Suppressor macrophage treated with lipopolysaccharide for 1 hour (primary cell): ENCODE measurements around the gene EFNB1.
"Not testable (repeated sequence)": the region's sequence is repeated elsewhere in the genome, so short reads cannot be mapped to it uniquely, and the experiment has no call there.

Experiments used
- DNase-seq, 3 donors: peaks; one replicate each; pipeline ENCODE4 v3.0.0-alpha.2; 2020 to 2022

EFNB1 gene

DNA sequence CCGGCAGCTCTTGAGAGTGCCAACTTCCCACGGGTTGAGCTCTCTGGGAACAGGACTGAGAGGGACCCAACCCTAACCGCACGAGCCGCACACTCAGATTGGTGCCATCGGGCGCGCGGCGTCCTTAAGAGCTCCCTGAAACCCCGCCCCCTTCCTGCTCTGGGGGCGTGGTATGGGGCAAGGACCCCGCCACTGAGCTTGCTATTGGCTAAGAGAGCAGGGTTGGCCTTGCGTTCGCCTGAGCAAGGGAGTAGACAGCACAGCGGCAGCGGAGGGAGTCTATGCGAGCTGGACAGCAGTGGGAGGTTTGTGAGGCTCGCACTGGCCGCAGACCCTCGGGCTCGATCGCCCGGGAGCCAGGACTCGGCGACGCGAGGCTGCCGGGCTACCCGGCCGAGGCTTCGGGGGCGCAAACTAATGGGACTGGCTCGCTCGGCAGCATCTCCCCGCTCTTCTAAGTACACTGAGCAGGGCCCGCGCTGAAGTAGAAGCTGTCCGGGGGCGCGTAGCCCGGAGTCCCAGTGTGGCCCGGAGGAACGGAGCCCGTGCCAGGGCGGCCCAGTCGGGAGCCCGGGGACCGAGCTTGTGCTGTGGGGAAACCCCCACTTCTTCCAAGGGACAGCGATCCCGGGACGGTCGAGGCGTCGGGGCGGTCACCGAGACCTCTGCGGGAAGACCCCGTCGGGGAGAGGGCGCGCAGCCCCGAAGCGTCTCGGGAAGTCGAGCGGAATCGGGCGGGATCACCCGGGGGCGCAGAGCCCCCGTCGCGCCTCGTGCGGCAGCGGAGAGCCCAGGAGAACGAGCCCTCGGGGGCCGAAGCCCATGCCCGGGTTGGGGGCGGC is at the start of gene EFNB1:
EFNB1 (plus strand) TSS at position 282 of the 842 bp plus-strand sequence. CDS start 756 bp downstream, outside the sequence.
- DNase-seq = peak; percentile 94 to 95 (median 95)

GRCh38 chrX:68781295-68781694 is 47.5 kb upstream of the EFNB1 start:
- DNase-seq = not testable (repeated sequence)

GRCh38 chrX:68784816-68785215 is 44.0 kb upstream of the EFNB1 start:
- no peak for DNase-seq

GRCh38 chrX:68786581-68786980 is 42.2 kb upstream of the EFNB1 start:
- not testable (repeated sequence) for DNase-seq

DNA sequence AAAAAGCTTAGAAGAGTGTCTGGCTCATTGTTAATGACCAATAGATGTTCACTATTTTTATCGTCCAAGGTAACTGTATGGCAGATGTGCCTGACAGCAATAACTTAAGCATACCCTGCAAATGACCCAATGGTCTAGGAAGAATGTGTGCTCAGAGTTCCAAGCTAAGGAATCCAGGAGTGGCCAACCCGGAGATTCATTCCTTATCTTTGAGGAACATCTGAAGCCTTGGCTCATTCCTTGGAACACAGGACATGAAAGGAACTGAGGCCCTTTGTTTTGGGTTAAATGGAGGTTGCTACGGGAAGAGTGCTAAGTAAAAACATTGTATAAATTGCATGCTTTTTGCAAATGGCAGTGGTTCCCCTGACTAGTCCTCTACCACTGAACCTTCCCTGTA is 38.9 kb upstream of the EFNB1 start:
- DNase-seq = no peak

DNA sequence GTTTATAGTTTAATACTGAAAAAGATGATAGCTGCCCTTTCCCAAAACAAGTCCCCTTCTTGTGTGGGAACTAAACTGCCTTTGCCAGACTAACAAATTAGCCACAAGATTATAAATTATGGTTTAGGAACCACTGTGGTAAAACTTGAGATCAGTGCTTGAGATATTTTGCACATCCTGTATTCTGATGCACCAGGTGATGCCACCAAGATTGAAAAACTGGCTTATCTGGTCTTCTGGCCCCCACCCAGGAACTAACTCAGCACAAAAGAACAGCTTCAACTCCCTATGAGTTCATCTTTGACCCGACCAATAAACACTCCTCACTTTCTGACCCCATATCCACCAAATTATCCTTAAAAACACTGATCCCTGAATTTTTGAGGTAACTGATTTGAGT is 36.7 kb upstream of the EFNB1 start:
- no peak for DNase-seq

DNA sequence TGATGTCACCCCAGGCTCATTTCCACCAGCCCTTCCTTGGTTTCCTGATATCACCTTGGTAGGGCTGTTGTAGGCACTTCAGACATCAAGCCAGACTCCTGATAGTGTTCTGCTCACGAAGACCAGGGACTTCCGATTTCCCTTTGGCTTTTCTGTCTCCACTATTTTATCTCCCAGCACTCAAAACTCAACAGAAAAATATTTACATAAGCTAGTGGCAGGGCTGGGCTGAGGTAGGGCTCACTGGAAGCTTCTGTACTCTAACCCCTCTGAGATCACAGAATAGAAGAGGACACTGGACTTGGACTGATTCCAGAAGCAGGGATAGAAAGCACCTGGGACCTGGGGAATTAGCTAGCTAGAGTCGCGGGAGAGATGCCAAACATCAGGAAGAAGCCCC is 34.4 kb upstream of the EFNB1 start:
- no peak for DNase-seq

- DNase-seq = no peak
Measured at GRCh38 chrX:68795741-68796140, 33.1 kb upstream of the EFNB1 start.

GRCh38 chrX:68798400-68798799 is 30.4 kb upstream of the EFNB1 start:
- not testable (repeated sequence) for DNase-seq

DNA sequence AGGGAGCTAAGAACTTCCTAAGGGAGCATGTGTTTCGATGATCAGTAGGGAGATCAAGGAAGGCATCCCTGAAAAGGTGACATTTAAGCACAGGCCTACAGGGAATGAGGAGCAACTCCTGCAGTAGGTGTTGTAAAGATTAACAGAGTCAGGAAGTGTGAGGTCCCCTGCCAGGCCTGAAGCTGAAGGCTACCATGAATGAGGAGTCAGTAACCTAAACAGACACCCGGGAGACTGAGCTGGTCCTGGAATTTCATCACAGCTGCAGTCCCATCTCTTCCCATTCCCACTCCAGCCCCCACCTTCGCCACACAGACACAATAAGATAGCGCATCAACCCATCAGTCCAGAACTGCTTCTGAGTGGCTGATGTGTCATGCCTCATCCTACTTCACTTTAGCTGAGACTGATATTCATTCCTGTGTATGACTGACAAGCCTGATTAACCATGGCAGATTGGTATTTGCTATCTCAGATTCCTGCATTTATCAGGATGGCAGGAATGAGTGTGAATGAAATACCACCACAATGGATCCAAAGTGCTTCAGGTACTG is 27.0 kb upstream of the EFNB1 start:
- no peak for DNase-seq

GRCh38 chrX:68807818-68808217 is 21.0 kb upstream of the EFNB1 start:
- peak; percentile 39 to 49 (median 47) for DNase-seq

DNA sequence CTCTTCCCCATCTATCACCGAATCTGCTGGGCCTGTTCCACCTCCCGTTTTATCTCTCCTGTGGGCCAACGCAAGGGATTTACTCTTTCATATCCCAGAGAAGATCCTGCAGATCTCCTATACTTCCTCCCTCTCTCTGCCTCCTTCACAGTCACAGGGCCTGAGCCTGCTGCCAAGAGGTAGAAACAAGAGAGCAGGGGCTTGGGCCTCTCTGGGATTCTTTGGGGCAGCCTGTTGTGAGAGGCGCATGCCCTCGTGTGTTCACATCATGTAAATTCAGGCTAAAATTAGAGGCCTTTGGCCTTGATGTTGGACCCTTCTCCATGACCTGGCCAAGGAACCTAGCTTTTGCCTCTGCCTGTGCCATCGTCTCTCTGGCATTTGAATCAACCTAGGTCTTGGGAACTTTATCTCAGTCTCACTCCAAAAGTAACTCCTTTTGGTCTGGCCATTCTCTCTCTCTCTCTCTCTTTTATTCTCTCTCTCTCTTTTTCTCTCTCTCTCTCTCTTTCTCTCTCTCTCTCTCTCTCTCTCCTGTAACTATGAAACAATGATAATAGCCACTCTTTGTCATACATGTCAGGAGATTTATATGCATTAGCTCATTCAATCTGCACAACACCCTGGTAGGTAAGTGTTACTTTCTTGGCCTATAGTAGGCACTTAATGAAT is 20.0 kb upstream of the EFNB1 start:
- peak in 1 of 3 donors; percentile 12 for DNase-seq

GRCh38 chrX:68820476-68821110 is 8.2 kb upstream of the EFNB1 start:
- DNase-seq = no peak

GRCh38 chrX:68821616-68822015 is 7.2 kb upstream of the EFNB1 start:
- no peak for DNase-seq

DNA sequence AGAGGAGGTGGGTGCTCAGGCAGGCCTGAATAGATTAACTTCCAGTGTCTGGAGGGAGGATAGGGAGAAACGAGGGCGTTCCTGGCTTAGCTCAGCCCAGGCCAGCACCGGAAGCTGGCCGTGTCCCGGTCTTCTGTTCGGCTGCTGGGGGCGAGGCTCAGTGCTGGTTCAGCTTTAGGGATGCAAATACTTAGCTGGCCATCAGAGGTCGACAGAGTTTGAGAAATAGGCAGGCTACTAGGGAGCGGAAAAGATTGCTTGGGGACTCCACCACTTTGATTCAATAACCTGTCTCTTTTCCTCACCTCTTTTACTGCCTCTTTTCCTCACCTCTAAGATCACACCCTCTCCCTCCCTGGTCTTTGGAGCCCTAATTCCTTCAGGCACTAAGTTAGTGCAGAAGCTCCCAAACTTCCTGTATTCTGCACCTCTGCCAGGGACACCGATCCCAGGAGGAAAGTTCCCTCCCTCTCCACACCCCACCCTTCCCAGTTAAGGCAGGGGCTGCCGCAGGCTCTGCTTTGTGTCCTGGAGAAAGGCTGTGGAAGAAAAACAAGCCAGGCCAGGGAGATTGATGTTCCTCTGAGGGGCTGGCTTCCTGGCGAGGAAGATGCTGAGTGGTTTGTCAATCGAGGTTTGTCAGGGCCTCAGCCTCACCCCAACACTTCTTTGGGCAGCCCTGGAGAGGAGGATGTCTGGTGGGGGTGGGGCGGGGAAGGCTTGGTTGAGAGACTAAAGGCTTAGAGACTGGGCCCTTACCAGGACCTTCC is 6.0 kb upstream of the EFNB1 start:
- peak; percentile 32 to 42 (median 35) for DNase-seq

GRCh38 chrX:68823413-68824151 is 5.2 kb upstream of the EFNB1 start:
- no peak for DNase-seq

DNA sequence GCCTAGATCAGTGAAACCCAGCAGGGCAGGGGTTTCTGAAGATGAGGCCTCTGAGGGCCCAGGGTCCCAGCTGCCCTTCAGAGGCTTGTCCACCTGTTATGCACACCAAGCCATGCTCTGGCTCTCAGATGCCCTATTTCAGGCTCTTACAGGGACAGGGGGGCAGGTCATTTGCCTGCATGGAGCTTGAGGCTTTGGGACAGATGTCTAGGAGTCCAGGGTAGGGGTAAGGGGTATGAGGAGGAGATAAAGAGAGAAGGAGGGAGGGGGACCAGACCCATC is 4.7 kb upstream of the EFNB1 start:
- DNase-seq = no peak

DNA sequence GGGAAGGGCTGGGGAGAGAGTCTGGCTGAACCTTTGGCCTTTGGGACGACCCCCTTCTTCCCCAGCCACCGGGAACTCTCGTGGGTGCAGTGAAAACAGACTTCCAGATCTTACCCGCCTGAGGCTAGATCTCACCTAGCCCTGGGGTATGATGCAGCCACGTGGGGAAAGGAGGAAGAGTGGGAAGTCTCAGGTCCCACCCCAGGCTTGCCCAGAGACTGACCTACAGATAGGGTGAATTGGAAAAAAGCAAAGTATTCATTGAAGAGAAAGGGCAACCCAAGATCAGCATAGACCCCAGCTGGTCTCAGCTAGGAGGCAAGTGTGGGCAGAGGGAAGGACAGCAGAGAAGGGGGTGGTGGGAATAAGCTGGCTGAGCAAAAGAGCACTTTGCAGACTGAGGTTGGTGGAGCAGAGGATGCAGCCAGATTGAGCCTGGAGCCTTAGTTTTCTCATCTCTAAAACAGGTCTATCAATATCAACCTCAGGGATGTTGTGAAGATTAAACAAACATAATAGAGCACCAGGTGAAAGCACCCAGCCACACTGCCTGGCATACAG is 4.2 kb upstream of the EFNB1 start:
- no peak for DNase-seq

DNA sequence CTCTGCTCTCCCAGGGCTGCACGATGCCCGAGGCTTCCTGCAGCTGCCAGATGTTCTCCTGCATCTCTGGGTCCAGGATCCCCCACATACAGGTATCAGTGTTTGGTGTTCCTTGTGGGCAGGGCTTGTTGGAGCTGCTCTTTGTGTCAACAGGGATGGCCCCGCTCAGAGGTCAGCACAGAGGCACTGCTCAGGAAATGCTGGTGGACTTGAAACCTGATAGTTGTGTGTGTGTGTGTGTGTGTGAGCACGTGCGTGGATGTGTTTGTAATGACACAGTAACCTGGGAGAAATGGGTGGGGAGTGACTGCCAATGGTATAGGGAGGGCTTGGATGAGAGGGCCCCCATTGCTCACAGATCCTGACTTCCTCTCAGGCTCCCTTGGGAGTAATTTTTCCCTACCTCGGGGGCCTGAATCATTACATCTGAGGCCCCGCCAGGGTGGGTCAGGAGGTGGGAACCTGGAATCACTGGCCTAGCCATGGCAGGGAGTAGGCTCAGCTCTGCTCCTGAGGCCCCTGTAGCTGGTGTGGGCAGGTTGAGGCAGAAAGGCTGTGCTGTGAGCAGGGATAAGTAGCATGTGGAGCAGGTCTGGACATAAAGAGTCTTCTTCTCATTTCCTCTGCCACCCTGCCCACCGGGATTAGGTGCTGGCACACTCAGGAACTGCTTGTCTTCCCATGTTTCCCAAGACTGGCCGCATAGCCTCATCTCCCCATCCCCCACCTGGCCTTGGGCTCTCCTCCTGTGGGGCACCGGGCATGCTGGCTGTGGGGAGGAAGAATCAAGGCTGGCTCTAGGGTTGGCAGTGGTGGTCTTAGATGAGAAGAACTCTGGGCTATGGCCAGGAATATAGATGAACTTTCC is 2.5 kb upstream of the EFNB1 start:
- no peak for DNase-seq

- no peak for DNase-seq
Measured at GRCh38 chrX:68827256-68827655, 1.6 kb upstream of the EFNB1 start.
